HS-5 (cell line): ENCODE results near the gene MICAL3.
A peak's percentile ranks its signal among the peaks of the same experiment; 100 is the strongest.

Source experiments
- DNase-seq: peaks from one replicate; pipeline ENCODE4 v3.0.0-alpha.2; 2012; ENCODE audit warnings: low read depth

MICAL3 gene

GRCh38 chr22:17838180-17838865, 186.0 kb downstream of the MICAL3 start:
- DNase-seq = no peak

GRCh38 chr22:17836992-17837742, 187.2 kb downstream of the MICAL3 start:
- DNase-seq = no peak

GRCh38 chr22:17835256-17835655, 189.1 kb downstream of the MICAL3 start:
- DNase-seq = no peak

GRCh38 chr22:17833489-17833888, 190.9 kb downstream of the MICAL3 start:
- no peak for DNase-seq

GRCh38 chr22:17832665-17833064, 191.7 kb downstream of the MICAL3 start:
- DNase-seq = no peak

GRCh38 chr22:17831501-17832251, 192.7 kb downstream of the MICAL3 start:
- DNase-seq = no peak

- DNase-seq = peak; percentile 44
Observed at GRCh38 chr22:17830043-17830961, 194.1 kb downstream of the MICAL3 start.

- DNase-seq = peak; percentile 5
Observed at GRCh38 chr22:17829695-17830042, 194.7 kb downstream of the MICAL3 start.

- DNase-seq = no peak
Observed at GRCh38 chr22:17828502-17829080, 195.8 kb downstream of the MICAL3 start.

- DNase-seq = no peak
Observed at GRCh38 chr22:17827466-17827865, 196.9 kb downstream of the MICAL3 start.

- DNase-seq = no peak
Observed at GRCh38 chr22:17825876-17826550, 198.3 kb downstream of the MICAL3 start.

GRCh38 chr22:17824457-17824856, 199.9 kb downstream of the MICAL3 start:
- DNase-seq = no peak

- DNase-seq = no peak
Observed at GRCh38 chr22:17823964-17824363, 200.4 kb downstream of the MICAL3 start.

- no peak for DNase-seq
Observed at GRCh38 chr22:17823226-17823625, 201.1 kb downstream of the MICAL3 start.

- DNase-seq = no peak
Observed at GRCh38 chr22:17822087-17822486, 202.3 kb downstream of the MICAL3 start.

- DNase-seq = no peak
Observed at GRCh38 chr22:17820879-17821439, 203.4 kb downstream of the MICAL3 start.

GRCh38 chr22:17818649-17819048, 205.7 kb downstream of the MICAL3 start:
- DNase-seq = no peak

GRCh38 chr22:17818180-17818579, 206.2 kb downstream of the MICAL3 start:
- DNase-seq = no peak

GRCh38 chr22:17817511-17818065, 206.8 kb downstream of the MICAL3 start:
- DNase-seq = no peak

- DNase-seq = no peak
Observed at GRCh38 chr22:17817079-17817478, 207.3 kb downstream of the MICAL3 start.
